ENCODE results near the gene CELF2.

DNA sequence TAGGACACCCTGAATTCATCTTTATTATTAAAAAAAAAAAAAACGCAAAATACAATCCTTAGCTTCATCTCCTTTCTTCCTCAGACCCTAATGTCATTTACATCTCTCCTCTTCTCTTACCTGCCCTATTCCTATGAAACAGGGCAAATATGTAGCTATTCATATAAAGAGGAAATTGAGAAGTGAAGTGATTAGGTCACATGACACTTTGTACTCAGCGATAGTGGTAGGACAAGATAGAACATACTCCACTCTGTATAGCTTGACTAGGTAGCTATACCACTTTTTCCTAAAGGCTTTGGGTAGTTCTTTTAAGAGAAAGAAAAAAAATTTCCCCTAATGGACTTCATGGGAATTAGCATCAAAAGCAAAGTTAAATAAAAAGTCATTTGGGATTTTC lies 6.2 kb upstream of the CELF2 start:
- TF ChIP-seq CTCF (IDR thresholded peaks at IDR 0.05) (no peak), POLR2A (IDR thresholded peaks at IDR 0.05) (no peak)

Data from body of pancreas (tissue), 4 donors.